OCI-LY3 (cell line): Measurements from ENCODE around the gene LETM1.

Experiments
- CTCF ChIP-seq: fragments of 200-600, 300-600 bp; sonication (generic); IDR thresholded peaks from 2 replicates; pipeline ENCODE4 v1.5.1; 2014; ENCODE audit warnings: antibody characterized with exemption, low read length, low read depth
- EZH2phosphoT487 ChIP-seq: fragments of 200-600 bp; shearing (Covaris generic); IDR thresholded peaks from 2 replicates; pipeline ENCODE4 v1.6.1; 2018; ENCODE audit warnings: antibody characterized with exemption, mixed run types, low read depth

GRCh38 chr4:1839282-1839681, 16.7 kb downstream of the LETM1 start:
- no peak for TF ChIP-seq CTCF
- no peak for TF ChIP-seq EZH2phosphoT487
